HL-60 (cell line): ENCODE measurements around the gene ZNF324B.

ENCODE experiments used
- DNase-seq, 2 experiments: peaks; one replicate each; pipeline ENCODE4 v3.0.0-alpha.2; 2010 to 2020; ENCODE audit warnings: low read depth in 1 of 2, low spot score in 1 of 2
- H3K27ac ChIP-seq: fragments of 250-450 bp; sonication (Bioruptor Pico); replicated peaks from 2 replicates; pipeline ENCODE4 v1.5.1; 2020; ENCODE audit warnings: mild to moderate bottlenecking, moderate library complexity
- H3K27me3 ChIP-seq: fragments of 250-450 bp; sonication (Bioruptor Pico); 2 replicates; pipeline ENCODE4 v1.5.1; 2021; ENCODE audit warnings: mild to moderate bottlenecking, moderate library complexity; ENCODE audit not compliant: insufficient read depth, poor library complexity, severe bottlenecking
- H3K4me3 ChIP-seq: replicated peaks from 2 replicates; pipeline ENCODE4 v1.5.1; 2011; ENCODE audit warnings: mild to moderate bottlenecking, control low read depth, low read length; ENCODE audit not compliant: insufficient read depth
- GABPA ChIP-seq: IDR thresholded peaks from 2 replicates; pipeline ENCODE4 v1.6.1; 2012; ENCODE audit warnings: low read depth
- POLR2AphosphoS5 ChIP-seq: IDR thresholded peaks from 2 replicates; pipeline ENCODE4 v1.6.1; 2012; ENCODE audit warnings: low read depth
- SPI1 ChIP-seq: IDR thresholded peaks from 2 replicates; pipeline ENCODE4 v1.6.1; 2012; ENCODE audit warnings: low read depth, mild to moderate bottlenecking, borderline replicate concordance
- TF ChIP-seq, protein P1 (sequence below): IDR thresholded peaks from 2 replicates; pipeline ENCODE4 v1.6.1; 2012; ENCODE audit warnings: low read depth; ENCODE audit not compliant: insufficient replicate concordance
- TF ChIP-seq, protein P2 (sequence below): IDR thresholded peaks from one replicate; pipeline ENCODE4 v1.5.1; 2011; ENCODE audit warnings: low read length, control low read depth, inconsistent platforms; ENCODE audit not compliant: insufficient read depth

ZNF324B gene

DNA sequence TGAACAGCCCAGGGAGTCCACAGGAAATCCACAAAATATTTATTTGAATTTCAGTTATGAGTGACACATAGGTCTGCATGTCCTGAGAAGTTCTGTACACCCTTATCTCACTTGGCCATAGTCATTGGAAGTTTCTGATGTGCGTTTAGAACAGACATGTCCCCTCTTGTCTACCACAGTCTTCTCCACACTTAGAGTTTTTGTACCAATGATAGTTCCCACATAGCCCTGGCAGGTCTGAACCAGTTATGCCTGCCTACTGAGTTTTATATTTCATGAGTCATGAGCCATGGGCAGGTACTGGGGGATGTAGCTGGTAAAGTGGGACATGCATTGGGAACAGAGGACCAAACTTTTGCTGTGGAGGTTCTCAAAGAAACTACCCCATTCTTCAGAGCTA is 22.8 kb upstream of the ZNF324B start:
- Histone ChIP-seq H3K27ac (no peak overlapping the region), H3K4me3 (no peak overlapping the region), H3K27me3 (no peaks in the 10 kb centered on the region)
- TF ChIP-seq GABPA (no peak), SPI1 (no peak), POLR2AphosphoS5 (no peak)
- TF ChIP-seq, protein P1, sequence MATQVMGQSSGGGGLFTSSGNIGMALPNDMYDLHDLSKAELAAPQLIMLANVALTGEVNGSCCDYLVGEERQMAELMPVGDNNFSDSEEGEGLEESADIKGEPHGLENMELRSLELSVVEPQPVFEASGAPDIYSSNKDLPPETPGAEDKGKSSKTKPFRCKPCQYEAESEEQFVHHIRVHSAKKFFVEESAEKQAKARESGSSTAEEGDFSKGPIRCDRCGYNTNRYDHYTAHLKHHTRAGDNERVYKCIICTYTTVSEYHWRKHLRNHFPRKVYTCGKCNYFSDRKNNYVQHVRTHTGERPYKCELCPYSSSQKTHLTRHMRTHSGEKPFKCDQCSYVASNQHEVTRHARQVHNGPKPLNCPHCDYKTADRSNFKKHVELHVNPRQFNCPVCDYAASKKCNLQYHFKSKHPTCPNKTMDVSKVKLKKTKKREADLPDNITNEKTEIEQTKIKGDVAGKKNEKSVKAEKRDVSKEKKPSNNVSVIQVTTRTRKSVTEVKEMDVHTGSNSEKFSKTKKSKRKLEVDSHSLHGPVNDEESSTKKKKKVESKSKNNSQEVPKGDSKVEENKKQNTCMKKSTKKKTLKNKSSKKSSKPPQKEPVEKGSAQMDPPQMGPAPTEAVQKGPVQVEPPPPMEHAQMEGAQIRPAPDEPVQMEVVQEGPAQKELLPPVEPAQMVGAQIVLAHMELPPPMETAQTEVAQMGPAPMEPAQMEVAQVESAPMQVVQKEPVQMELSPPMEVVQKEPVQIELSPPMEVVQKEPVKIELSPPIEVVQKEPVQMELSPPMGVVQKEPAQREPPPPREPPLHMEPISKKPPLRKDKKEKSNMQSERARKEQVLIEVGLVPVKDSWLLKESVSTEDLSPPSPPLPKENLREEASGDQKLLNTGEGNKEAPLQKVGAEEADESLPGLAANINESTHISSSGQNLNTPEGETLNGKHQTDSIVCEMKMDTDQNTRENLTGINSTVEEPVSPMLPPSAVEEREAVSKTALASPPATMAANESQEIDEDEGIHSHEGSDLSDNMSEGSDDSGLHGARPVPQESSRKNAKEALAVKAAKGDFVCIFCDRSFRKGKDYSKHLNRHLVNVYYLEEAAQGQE, result no peak
- TF ChIP-seq, protein P2, sequence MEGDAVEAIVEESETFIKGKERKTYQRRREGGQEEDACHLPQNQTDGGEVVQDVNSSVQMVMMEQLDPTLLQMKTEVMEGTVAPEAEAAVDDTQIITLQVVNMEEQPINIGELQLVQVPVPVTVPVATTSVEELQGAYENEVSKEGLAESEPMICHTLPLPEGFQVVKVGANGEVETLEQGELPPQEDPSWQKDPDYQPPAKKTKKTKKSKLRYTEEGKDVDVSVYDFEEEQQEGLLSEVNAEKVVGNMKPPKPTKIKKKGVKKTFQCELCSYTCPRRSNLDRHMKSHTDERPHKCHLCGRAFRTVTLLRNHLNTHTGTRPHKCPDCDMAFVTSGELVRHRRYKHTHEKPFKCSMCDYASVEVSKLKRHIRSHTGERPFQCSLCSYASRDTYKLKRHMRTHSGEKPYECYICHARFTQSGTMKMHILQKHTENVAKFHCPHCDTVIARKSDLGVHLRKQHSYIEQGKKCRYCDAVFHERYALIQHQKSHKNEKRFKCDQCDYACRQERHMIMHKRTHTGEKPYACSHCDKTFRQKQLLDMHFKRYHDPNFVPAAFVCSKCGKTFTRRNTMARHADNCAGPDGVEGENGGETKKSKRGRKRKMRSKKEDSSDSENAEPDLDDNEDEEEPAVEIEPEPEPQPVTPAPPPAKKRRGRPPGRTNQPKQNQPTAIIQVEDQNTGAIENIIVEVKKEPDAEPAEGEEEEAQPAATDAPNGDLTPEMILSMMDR, result no peak
- no peak for DNase-seq

DNA sequence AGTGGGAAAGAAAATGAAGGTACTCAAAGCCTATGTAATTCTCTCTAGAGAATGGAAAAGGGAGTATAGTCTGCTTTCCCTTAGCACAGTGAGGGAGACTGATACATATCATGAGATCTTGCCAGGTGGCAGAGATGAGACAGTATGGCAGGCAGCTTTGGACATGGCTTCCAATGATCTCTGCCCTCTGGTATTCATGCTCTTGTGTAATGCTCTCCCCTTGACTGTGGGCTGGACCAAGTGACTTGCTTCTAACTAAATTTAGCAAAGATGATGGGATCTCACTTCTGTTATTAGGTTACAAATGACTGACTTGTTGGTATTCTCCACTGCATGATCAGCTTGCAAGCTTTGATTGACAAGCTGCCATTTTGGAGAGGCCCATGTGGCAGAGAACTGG is 21.7 kb upstream of the ZNF324B start:
- DNase-seq, result no peak
- no peak for TF ChIP-seq GABPA
- TF ChIP-seq, protein P1, result no peak
- no peak for TF ChIP-seq SPI1
- TF ChIP-seq, protein P2, result no peak
- H3K27ac ChIP-seq, result no peak overlapping the region
- H3K4me3 ChIP-seq, result no peak overlapping the region
- H3K27me3 ChIP-seq, result no peaks in the 10 kb centered on the region

DNA sequence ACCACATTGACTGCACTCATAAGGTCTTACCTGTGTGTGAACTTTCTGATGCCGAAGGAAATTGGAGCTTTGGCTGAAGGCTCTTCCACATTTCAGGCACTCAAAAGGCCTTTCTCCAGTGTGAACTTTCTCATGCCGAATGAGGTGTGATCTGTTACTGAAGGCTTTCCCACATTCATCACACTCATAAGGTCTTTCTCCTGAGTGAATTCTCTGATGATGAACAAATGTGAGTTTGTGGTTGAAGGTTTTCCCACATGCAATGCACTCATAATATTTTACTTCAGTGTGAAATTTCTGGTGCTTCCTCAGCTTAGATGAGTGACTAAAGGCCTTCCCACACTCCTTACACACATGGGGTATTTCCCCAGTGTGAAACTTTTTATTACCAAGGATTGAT is 17.2 kb upstream of the ZNF324B start:
- no peak for DNase-seq
- Histone ChIP-seq H3K4me3 (no peak overlapping the region), H3K27me3 (no peaks in the 10 kb centered on the region), H3K27ac (no peak overlapping the region)
- no peak for TF ChIP-seq SPI1
- TF ChIP-seq, protein P2, result no peak
- TF ChIP-seq, protein P1, result no peak
